Measurements from ENCODE around the gene SGCD.

DNA sequence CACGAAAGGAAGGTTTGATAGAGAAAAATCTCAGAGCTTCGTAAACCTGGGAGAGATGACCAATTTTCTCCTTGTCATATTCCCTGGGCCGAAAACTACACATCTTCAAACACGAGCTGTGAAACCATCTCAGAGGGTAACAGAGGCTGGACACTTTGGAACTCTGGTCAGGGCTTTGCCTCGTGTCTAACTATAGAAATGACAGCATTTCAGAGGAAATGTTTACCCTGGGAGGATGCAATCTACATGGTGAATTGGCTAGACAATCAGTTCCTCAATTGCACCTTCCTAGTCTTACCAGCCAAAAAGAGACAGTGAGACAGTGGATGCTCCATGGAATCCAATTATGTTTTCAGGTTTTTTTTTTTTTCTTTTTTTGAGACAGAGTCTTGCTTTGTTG lies 414.6 kb downstream of the SGCD start:
- TF ChIP-seq POLR2AphosphoS5 (IDR thresholded peaks at IDR 0.05; ENCODE audit: low read depth, low read length) = no peak
- TF ChIP-seq SIN3A (IDR thresholded peaks at IDR 0.05; ENCODE audit: borderline replicate concordance, insufficient read depth, low read length) = no peak
